Neutrophil (primary cell): Measurements from ENCODE around the gene AMDHD1.

Experiments used
- H3K27ac ChIP-seq: fragments of 200-600 bp; sonication (generic); 2 replicates; pipeline ENCODE4 v1.5.1; 2016; ENCODE audit warnings: mild to moderate bottlenecking, moderate library complexity
- H3K27me3 ChIP-seq: fragments of 200-600 bp; sonication (generic); 2 replicates; pipeline ENCODE4 v1.6.0; 2016; ENCODE audit warnings: mild to moderate bottlenecking
- H3K36me3 ChIP-seq: fragments of 200-600 bp; sonication (generic); 2 replicates; pipeline ENCODE4 v1.5.1; 2017
- H3K4me1 ChIP-seq, 2 experiments: fragments of 200-600 bp in 1 of 2; sonication (generic) in 1 of 2; 1 replicate in 1 of 2; 2 replicates in 1 of 2; pipeline versions ENCODE4 v1.5.1 to v1.6.1; 2013 to 2016; ENCODE audit warnings: low read depth in 1 of 2, low read length in 1 of 2, mild to moderate bottlenecking in 1 of 2, moderate library complexity in 1 of 2; ENCODE audit not compliant: control insufficient read depth in 1 of 2, insufficient read depth in 1 of 2
- H3K4me3 ChIP-seq, 2 experiments: fragments of 200-600 bp in 1 of 2; sonication (generic) in 1 of 2; 1 replicate in 1 of 2; 2 replicates in 1 of 2; pipeline ENCODE4 v1.5.1; 2013 to 2016; ENCODE audit warnings: low read depth in 1 of 2, low read length in 1 of 2, mild to moderate bottlenecking in 1 of 2, moderate library complexity in 1 of 2
- H3K9me3 ChIP-seq: fragments of 200-600 bp; sonication (generic); 2 replicates; pipeline ENCODE4 v1.5.1; 2016
- CTCF ChIP-seq: fragments of 200-600 bp; sonication (generic); IDR thresholded peaks from 2 replicates; pipeline ENCODE4 v1.5.1; 2016; ENCODE audit warnings: antibody characterized with exemption

AMDHD1 gene

DNA sequence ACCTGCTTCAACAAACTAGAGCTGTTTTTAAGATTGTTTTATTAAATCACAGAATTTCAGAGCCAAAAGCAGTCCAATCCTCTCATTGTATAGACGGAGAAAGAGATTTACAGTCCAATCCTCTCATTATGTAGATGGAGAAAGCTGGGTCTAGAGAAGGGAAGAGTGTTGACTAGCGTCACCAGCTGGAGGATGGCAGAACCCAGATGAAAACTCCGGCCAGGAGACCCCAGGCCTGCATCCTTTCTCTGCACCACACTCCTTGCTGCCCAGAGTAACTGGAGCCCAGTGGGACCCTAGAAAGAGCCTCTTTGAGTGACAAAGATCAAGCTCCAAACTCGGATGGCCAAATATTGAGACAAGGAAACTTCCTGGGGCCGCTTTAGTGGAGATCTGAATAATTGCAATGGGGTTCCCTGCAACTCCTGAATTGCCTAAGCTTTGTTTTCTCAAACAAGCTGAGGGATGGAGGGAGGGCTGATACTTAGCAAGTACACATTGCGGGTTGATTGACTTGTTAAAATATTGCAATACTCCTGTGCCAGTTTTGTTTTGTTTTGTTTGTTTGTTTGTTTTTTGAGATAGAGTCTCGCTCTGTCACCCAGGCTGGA is 12.5 kb downstream of the AMDHD1 start:
- Histone ChIP-seq H3K27me3 (no peaks in the 10 kb centered on the region), H3K4me1 (no peaks in the 10 kb centered on the region), H3K4me3 (no peak overlapping the region), H3K36me3 (no peaks in the 10 kb centered on the region), H3K27ac (no peak overlapping the region), H3K9me3 (no peaks in the 10 kb centered on the region)
- no peak for TF ChIP-seq CTCF

DNA sequence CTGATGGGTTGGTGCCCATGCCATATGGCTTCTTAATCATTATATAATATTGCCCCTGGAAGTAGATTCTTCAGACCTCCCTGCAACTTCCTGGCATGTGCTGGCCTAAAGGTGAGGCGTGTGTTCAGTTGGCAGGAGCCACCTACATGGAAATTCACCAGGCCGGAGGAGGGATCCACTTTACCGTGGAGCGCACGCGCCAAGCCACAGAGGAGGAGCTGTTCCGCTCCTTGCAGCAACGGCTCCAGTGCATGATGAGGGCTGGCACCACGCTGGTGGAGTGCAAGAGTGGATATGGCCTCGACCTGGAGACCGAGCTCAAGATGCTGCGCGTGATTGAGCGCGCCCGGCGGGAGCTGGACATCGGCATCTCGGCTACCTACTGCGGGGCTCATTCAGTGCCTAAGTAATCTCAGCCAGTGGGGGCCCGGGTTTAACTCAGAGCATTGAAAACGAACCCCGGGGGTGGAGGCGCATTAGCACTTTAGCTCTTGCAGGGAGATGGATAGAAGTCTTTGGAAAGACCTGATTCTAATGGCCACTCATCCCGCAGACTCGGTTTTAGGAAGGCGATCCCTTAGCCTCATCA is 13.5 kb downstream of the AMDHD1 start:
- H3K4me1 ChIP-seq: no peaks in the 10 kb centered on the region
- H3K27ac ChIP-seq: no peak overlapping the region
- no peaks in the 10 kb centered on the region for H3K27me3 ChIP-seq
- no peak overlapping the region for H3K4me3 ChIP-seq
- H3K36me3 ChIP-seq: no peaks in the 10 kb centered on the region
- H3K9me3 ChIP-seq: no peaks in the 10 kb centered on the region
- no peak for TF ChIP-seq CTCF

- no peak overlapping the region for H3K27ac ChIP-seq
- no peak overlapping the region for H3K4me3 ChIP-seq
- no peaks in the 10 kb centered on the region for H3K9me3 ChIP-seq
- H3K4me1 ChIP-seq: no peaks in the 10 kb centered on the region
- no peaks in the 10 kb centered on the region for H3K36me3 ChIP-seq
- no peaks in the 10 kb centered on the region for H3K27me3 ChIP-seq
- TF ChIP-seq CTCF: no peak
These were observed 16.0 kb downstream of the AMDHD1 start for GRCh38 chr12:95959107-95959506.

DNA sequence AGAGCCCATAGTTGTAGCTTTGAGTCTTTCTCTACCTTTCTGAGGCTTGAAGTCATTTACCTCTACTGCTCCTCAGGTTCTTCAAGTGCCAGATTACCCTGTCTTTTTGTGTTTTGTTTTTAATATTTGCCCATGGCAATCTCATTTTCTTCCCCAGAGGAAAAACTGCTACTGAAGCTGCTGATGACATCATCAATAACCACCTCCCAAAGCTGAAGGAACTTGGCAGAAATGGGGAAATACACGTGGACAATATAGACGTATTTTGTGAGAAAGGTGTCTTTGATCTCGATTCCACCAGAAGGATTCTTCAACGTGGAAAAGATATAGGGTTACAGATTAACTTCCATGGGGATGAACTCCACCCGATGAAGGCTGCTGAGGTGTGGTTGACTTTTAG is 17.1 kb downstream of the AMDHD1 start:
- no peak for TF ChIP-seq CTCF
- Histone ChIP-seq H3K4me3 (no peak overlapping the region), H3K27ac (no peak overlapping the region), H3K4me1 (no peaks in the 10 kb centered on the region), H3K36me3 (no peaks in the 10 kb centered on the region), H3K27me3 (no peaks in the 10 kb centered on the region), H3K9me3 (no peaks in the 10 kb centered on the region)

DNA sequence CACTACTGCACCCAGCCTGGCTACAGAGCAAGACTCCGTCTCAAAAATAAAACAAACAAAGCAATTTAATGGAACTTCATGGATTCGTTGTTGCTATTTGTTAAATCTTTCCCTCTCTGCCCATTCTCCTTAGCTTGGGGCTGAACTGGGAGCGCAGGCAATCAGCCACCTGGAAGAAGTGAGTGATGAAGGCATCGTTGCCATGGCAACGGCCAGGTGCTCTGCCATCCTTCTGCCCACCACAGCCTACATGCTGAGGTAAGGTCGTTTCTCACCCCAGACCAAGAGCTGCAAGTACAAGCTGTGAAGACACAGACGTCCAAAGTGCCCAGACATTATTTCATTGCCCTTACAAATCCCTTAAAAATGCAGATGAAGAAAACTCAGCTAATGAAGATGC is 19.1 kb downstream of the AMDHD1 start:
- H3K27me3 ChIP-seq: no peaks in the 10 kb centered on the region
- H3K4me3 ChIP-seq: no peak overlapping the region
- no peak for TF ChIP-seq CTCF
- H3K4me1 ChIP-seq: no peaks in the 10 kb centered on the region
- H3K36me3 ChIP-seq: no peaks in the 10 kb centered on the region
- no peak overlapping the region for H3K27ac ChIP-seq
- H3K9me3 ChIP-seq: no peaks in the 10 kb centered on the region
